CD4-positive, alpha-beta T cell treated with Interleukin-15 for 1 hour (primary cell): ENCODE data around the gene HAUS3.
"Not testable (repeated sequence)": the region's sequence is repeated elsewhere in the genome, so short reads cannot be mapped to it uniquely, and the experiment has no call there.

ENCODE experiments used
- DNase-seq: peaks from one replicate; pipeline ENCODE4 v3.0.0-alpha.2; 2020

Gene HAUS3

DNA sequence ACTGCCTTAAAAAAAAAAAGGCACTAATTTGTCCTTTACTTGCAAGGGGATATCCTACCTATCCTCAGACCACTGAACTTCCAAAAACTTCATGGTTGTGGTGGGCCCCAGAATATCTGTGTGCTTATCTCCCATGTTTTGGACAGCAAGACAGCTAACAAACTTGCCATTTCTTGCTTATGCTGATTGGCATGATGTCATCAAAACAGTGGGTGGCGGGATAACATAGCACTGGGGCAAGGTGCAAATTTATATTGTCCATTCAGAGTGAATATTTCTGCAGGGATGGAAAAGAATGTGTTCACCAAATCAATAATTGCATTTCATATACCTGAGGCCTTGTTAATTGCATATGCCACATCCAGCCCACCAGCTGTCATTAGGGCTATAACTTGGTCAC lies 23.5 kb downstream of the HAUS3 start:
- no peak for DNase-seq

DNA sequence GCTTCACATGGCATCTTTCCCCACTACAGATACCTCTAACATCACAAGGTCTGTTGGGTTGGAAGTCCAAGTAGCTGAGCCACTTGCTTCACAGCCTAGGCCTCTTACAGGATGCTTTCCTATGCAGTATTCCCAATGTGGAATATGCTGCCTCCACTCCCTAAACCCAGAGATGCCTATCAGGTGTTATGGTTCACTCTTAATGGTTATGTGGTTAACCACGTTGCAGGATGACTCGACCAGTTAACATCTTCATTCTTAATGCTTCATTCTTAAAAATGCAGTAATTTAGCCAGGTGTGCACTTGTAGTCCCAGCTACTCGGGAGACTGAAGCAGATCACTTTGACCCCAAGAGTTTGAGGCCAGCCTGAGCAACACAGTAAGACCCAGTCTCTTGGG lies 24.2 kb downstream of the HAUS3 start:
- no peak for DNase-seq

DNA sequence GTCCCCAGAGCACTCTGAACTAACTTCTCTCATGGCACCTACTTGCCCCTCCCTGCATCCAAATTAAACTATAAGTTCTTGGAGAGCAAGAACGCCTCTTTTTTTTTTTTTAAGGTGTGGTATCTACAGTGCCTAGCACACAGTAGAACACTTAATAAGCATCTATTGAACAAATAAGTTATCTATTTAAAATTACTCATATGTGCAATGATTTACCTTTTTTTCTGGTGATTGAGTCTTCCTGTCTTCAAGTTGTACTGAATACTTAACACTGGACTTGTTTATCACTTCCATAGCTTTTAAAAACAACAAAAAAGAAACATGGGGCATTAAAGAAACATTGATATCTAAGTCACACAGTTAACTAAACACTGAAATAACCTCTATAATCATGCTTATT lies 29.1 kb downstream of the HAUS3 start:
- DNase-seq: no peak

DNA sequence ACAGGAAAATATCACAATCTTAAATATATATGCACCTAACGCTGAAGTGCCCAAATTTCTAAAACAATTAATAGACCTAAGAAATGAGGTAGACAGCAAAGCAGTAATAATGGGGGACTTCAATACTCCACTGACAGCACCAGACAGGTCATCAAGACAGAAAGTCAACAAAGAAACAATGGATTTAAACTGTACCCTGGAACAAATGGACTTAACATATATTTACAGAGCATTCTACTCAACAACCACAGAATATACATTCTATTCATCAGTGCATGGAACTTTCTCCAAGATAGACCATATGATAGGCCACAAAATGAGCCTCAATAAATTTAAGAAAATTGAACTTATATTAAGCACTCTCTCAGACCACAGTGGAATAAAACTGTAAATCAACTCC lies 39.1 kb downstream of the HAUS3 start:
- not testable (repeated sequence) for DNase-seq

DNA sequence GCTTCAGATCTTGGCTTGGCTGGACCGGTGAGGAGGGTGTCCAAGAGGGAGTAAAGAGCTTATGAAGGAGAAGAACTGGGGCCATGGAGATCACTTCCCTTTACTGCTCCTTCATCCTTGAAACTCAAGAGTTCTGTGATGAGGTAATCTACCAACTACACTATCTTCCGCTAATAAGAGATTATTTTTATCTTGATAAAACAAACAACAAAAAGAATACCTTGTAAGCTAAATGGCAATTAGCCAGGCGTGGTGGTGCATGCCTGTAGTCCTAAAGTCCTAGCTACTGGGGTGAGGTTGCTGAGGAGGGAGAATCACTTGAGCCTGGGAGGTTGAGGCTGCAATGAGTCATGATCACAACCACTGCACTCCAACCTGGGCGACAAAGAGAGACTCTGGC lies 47.4 kb downstream of the HAUS3 start:
- DNase-seq: no peak

DNA sequence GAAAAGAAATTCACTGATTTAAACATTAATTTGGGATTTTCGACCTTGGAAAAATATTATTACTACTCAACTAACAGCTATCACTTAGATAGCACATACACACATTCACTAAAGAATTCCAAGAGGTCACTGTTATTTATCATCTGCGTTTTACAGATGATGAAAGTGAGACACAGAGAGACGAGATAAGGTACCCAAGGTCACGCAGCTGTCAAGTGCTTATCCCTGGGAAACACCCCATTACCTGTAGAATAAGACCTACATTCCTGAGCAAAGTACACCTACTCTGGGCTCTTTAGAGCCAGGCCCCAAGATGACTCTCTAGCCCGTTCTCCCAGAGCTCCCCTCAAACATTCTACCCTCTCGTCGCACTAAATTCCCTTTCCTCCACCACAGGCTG lies 48.6 kb downstream of the HAUS3 start:
- no peak for DNase-seq

DNA sequence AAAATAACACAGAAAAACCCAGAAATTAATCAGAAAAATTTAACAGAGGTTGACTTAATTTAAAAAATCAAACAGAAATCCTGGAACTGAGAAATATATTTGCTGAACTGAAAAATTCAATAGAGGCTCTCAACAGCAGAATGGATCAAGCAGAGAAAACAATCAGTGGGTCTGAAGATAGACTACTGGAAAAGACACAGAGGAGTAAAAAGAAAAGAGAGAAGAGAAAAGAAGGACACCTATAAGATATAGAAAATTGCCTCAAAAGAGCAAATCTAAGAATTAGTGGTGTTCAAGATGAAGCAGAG lies 55.1 kb downstream of the HAUS3 start:
- no peak for DNase-seq

DNA sequence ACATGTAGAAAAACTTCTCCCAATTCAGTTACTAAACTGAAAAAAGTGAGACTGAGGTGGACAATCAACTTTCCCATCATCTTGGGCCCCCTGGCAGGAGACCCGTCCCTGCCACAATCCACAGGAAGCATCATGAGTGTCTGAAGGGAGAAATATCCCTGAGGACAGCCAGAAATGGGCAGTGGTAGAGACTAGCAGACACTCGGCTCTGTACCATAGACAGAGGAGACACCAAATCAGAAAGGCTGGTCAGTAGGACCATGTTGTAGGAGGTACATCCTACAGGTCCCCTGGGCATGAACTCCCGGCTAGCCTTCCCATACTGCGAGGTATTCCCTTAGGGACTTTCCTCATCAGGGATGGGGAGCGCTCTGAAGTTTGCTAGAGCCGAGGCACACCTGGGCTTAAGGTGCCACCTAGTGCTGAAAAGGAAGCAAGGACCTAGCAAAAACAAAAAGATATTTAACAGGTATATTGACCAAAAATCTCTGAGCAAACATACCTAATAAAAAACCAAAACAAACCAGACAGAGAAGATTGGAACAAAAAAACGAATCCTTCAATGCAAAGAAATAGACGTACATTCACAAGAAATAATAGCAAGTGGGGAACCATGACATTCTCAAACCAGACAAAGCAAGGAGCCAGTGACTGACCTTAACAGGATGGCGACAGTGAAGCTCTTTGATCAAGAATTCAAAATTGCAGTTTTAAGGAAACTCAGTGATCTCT lies 55.6 kb downstream of the HAUS3 start:
- DNase-seq: no peak

DNA sequence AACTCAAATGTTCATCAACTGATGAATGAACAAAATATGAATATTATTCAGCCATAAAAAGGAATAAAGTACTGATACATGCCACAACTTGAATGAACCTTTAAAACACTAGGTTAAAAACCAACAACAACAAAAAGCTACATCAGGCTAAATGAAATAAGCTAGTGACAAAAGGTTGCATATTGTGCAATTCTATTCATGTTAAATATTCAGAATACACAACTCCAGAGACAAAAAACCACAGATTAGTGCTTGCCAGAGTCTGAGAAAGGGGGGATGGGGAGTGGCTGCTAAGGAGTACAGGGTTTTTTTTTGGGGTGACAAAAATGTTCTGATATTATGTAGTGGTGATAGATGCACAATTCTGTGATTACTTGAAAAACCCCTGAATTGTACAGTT lies 58.5 kb downstream of the HAUS3 start:
- DNase-seq: no peak

DNA sequence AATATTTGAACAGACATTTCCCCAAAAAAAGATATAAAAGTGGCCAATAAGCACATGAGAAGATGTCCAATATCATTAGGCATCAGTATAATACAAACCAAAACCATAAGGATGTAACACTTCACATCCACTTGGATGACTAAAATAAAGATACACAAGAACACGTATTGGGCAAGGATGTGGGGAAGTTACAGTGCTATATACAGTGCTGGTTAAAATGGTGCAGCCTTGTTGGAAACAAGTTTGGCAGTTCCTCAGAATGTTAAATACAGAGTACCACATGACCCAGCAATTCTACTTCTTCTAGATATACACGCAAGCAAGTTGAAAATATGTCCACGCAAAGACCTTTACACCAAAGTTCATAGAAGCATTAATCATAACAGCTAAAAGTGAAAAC lies 58.9 kb downstream of the HAUS3 start:
- DNase-seq: no peak

DNA sequence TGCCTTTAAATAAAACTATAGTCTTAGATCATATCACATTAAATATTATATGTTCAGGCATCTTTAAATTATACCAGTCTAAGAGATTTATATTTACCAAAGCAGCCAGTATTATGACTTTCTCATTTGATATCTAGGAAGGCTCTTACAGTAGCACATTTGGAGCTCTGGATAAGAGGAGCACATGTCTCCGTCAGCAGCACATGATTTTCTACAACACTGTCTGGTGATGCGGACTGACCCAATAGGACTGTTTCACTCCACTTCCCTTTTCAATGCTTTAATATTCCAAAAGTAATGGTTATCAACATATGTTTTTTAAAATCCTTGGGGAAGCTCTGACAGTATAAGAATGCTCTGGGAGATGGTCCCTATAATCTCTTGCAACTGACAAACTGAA lies 61.5 kb downstream of the HAUS3 start:
- DNase-seq: no peak

DNA sequence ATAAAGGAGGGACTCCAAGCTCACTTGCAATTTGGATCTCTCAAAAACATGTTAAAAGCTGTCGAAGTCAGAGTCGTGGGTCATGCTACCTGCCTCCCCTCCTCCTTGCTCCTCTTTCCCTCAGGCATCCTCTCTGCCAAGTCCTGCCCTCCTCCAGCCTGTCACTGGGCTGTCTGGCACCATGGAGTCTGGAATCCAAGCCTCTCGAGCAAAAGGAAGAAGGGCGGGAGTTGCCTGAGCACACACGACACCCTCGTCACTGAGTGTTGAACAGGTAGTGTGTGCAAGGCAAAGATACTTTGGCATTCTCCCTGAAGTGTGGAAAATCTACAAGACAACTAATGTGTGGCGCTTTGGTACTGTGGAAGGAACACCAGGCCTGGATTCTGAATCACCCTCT lies 62.2 kb downstream of the HAUS3 start:
- no peak for DNase-seq

DNA sequence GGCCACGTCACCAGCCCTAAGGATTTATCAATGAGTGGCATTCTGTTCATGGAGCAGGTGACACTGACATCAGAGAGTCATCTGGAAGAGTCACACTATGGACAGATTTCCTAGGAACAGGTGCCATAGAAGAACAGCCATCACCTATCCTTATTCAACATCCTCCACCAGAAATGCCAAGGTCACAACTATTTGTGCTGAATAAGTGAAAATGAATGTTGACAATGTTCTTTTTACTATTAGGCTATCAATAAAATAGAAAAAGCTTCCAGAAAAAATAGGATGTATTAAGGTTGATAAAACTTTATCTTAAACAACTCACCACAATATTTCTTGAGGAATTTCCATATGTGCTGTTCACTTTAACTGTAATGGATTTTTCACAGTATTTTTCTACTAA lies 62.9 kb downstream of the HAUS3 start:
- DNase-seq: no peak
